Suprapubic skin (tissue), 4 donors: ENCODE results near the gene DAO.

Experiments used
- CTCF ChIP-seq, 2 donors: fragments of 200-600 bp in 1 of 2; fragments of 450-650 bp in 1 of 2; sonication (generic) in 1 of 2; IDR thresholded peaks; one replicate each; pipeline ENCODE4 v1.5.1; 2016 to 2019; ENCODE audit warnings: antibody characterized with exemption in 2 of 2, mild to moderate bottlenecking in 1 of 2, moderate library complexity in 1 of 2
- EP300 ChIP-seq: sonication (generic); formaldehyde crosslinking; IDR thresholded peaks from one replicate; pipeline ENCODE4 v1.6.1; 2017; ENCODE audit warnings: antibody characterized with exemption
- POLR2A ChIP-seq, 2 donors: fragments of 450-650 bp; IDR thresholded peaks; one replicate each; pipeline ENCODE4 v1.6.1; 2017; ENCODE audit warnings: antibody characterized with exemption in 2 of 2, mild to moderate bottlenecking in 2 of 2, moderate library complexity in 2 of 2
- POLR2AphosphoS5 ChIP-seq, 3 donors: sonication (generic); formaldehyde crosslinking; IDR thresholded peaks; one replicate each; pipeline ENCODE4 v1.6.1; 2017; ENCODE audit warnings: antibody characterized with exemption in 3 of 3

GRCh38 chr12:108857158-108857407 lies 22.8 kb upstream of the DAO start:
- TF ChIP-seq POLR2AphosphoS5 (IDR thresholded peaks at IDR 0.05): no peak
- TF ChIP-seq CTCF (IDR thresholded peaks at IDR 0.05): no peak
- no peak for TF ChIP-seq EP300
- no peak for TF ChIP-seq POLR2A (IDR thresholded peaks at IDR 0.05)
